Measurements from ENCODE around the gene TSPAN9. TPM values are rescaled to one million over a fixed set of nuclear protein-coding genes. Genes with fewer than 3 reads are reported as not detected.

The TSPAN9 gene
- total RNA-seq, 4 donors from 2014 or later, result 15.7 to 32.6 (median 26.2) TPM

GRCh38 chr12:3173912-3174311 lies 96.7 kb downstream of the TSPAN9 start:
- no peak for TF ChIP-seq EP300 (IDR thresholded peaks at IDR 0.05)
- no peak for TF ChIP-seq POLR2A (IDR thresholded peaks at IDR 0.05)
- no peak for TF ChIP-seq CTCF (IDR thresholded peaks at IDR 0.05)
- Histone ChIP-seq H3K27me3 (no peaks in the 10 kb centered on the region), H3K27ac (no peak overlapping the region), H3K4me1 (peaks cover 0 to 4% (median 0%) of the 10 kb centered on the region in 4 donors), H3K9me3 (no peaks in the 10 kb centered on the region), H3K4me3 (no peak overlapping the region), H3K36me3 (no peaks in the 10 kb centered on the region)
- 85 to 86% methylated on average over 5 of the region's 5 CpGs for WGBS, 2 donors
- DNase-seq (ENCODE audit: low spot score in 2 of 2), result no peak

GRCh38 chr12:3175238-3175637 lies 98.1 kb downstream of the TSPAN9 start:
- H3K27me3 ChIP-seq, result no peaks in the 10 kb centered on the region
- H3K27ac ChIP-seq, result no peak overlapping the region
- no peak overlapping the region for H3K4me3 ChIP-seq
- no peak for DNase-seq (ENCODE audit: low spot score in 2 of 2)
- H3K36me3 ChIP-seq, result no peaks in the 10 kb centered on the region
- 78 to 82% methylated on average over 10 of the region's 10 CpGs for WGBS, 2 donors
- H3K9me3 ChIP-seq, result no peaks in the 10 kb centered on the region
- peaks cover 0 to 4% (median 0%) of the 10 kb centered on the region in 4 donors for H3K4me1 ChIP-seq
- no peak for TF ChIP-seq CTCF (IDR thresholded peaks at IDR 0.05)
- no peak for TF ChIP-seq EP300 (IDR thresholded peaks at IDR 0.05)
- TF ChIP-seq POLR2A (IDR thresholded peaks at IDR 0.05), result no peak

- TF ChIP-seq POLR2A (IDR thresholded peaks at IDR 0.05), result no peak
- no peak for TF ChIP-seq CTCF (IDR thresholded peaks at IDR 0.05)
- TF ChIP-seq EP300 (IDR thresholded peaks at IDR 0.05), result no peak
- H3K36me3 ChIP-seq, result no peaks in the 10 kb centered on the region
- no peak overlapping the region for H3K27ac ChIP-seq
- WGBS, 2 donors, result 87 to 88% methylated on average over 9 of the region's 9 CpGs
- H3K4me3 ChIP-seq, result no peak overlapping the region
- no peak for DNase-seq (ENCODE audit: low spot score in 2 of 2)
- no peaks in the 10 kb centered on the region for H3K27me3 ChIP-seq
- peaks cover 0 to 4% (median 0%) of the 10 kb centered on the region in 4 donors for H3K4me1 ChIP-seq
- no peaks in the 10 kb centered on the region for H3K9me3 ChIP-seq
Observed at GRCh38 chr12:3176754-3177153, 99.6 kb downstream of the TSPAN9 start.

GRCh38 chr12:3177778-3178425 lies 100.7 kb downstream of the TSPAN9 start:
- H3K4me1 ChIP-seq, result peaks cover 0 to 4% (median 0%) of the 10 kb centered on the region in 4 donors
- no peak overlapping the region for H3K27ac ChIP-seq
- no peaks in the 10 kb centered on the region for H3K27me3 ChIP-seq
- H3K4me3 ChIP-seq, result no peak overlapping the region
- no peak for DNase-seq (ENCODE audit: low spot score in 2 of 2)
- TF ChIP-seq EP300 (IDR thresholded peaks at IDR 0.05), result no peak
- no peak for TF ChIP-seq POLR2A (IDR thresholded peaks at IDR 0.05)
- no peak for TF ChIP-seq CTCF (IDR thresholded peaks at IDR 0.05)
- WGBS, 2 donors, result 64 to 79% methylated on average over 18 of the region's 18 CpGs
- H3K9me3 ChIP-seq, result no peaks in the 10 kb centered on the region
- H3K36me3 ChIP-seq, result no peaks in the 10 kb centered on the region

- Histone ChIP-seq H3K9me3 (no peaks in the 10 kb centered on the region), H3K4me3 (no peak overlapping the region), H3K4me1 (peaks cover 0 to 4% (median 0%) of the 10 kb centered on the region in 4 donors), H3K27me3 (no peaks in the 10 kb centered on the region), H3K36me3 (no peaks in the 10 kb centered on the region), H3K27ac (no peak overlapping the region)
- WGBS, 2 donors, result 81 to 82% methylated on average over 10 to 12 of the region's 12 CpGs
- TF ChIP-seq CTCF (IDR thresholded peaks at IDR 0.05), result no peak
- TF ChIP-seq POLR2A (IDR thresholded peaks at IDR 0.05), result no peak
- TF ChIP-seq EP300 (IDR thresholded peaks at IDR 0.05), result no peak
- DNase-seq (ENCODE audit: low spot score in 2 of 2), result no peak
Observed at GRCh38 chr12:3178671-3179313, 101.6 kb downstream of the TSPAN9 start.

All from tibial nerve (tissue), 4 donors.